AG04450 (cell line): Measurements from ENCODE around the gene MX2. TPM values are rescaled to one million over a fixed set of nuclear protein-coding genes. Genes with fewer than 3 reads are reported as not detected.

ENCODE experiments used
- CTCF ChIA-PET: fragments of 300-600, 350-600 bp; formaldehyde crosslinking; extraction: SDS; loops from one replicate; lab custom pipeline; 2022; ENCODE audit warnings: antibody characterized with exemption, inconsistent platforms; lab: Charles Lee
- POLR2A ChIA-PET: fragments of 350-600 bp; formaldehyde crosslinking; extraction: SDS; loops from one replicate; lab custom pipeline; 2021; ENCODE audit warnings: antibody characterized with exemption, inconsistent platforms; lab: Yijun Ruan, JAX
- DNase-seq: peaks from one replicate; pipeline ENCODE4 v3.0.0-alpha.2; 2011; ENCODE audit warnings: low read depth, low spot score
- H3K27ac ChIP-seq: one replicate; pipeline ENCODE4 v1.5.1; 2012; ENCODE audit warnings: low read depth, low read length, control low read depth
- H3K27me3 ChIP-seq: one replicate; pipeline ENCODE4 v1.6.0; 2012; ENCODE audit warnings: low read length; ENCODE audit not compliant: control insufficient read depth, insufficient read depth
- H3K4me3 ChIP-seq: 2 replicates; pipeline ENCODE4 v1.5.1; 2011; ENCODE audit warnings: mild to moderate bottlenecking, low read depth, low read length, control low read depth
- H3K9me3 ChIP-seq: 2 replicates; pipeline ENCODE4 v1.5.1; 2012; ENCODE audit warnings: low read length; ENCODE audit not compliant: control insufficient read depth, insufficient read depth
- CTCF ChIP-seq: IDR thresholded peaks from 2 replicates; pipeline ENCODE4 v1.5.1; 2011; ENCODE audit warnings: low read depth, low read length, control low read depth, inconsistent platforms
- polyA plus RNA-seq: library from polyadenylated mRNA; depleted of rRNA; stranded (reverse); fragments of >200 nt; gene quantifications from 2 replicates; pipeline ENCODE4 v1.2.3, GENCODE V29; 2011

MX2 gene
- polyA plus RNA-seq, 1 experiment = 0.82 TPM

GRCh38 chr21:41321908-41322495 lies 39.8 kb upstream of the MX2 start:
- CTCF ChIA-PET = no interaction called here
- Histone ChIP-seq H3K4me3 (no peak overlapping the region), H3K27ac (no peak overlapping the region), H3K27me3 (peaks cover 8% of the 10 kb centered on the region), H3K9me3 (no peaks in the 10 kb centered on the region)
- POLR2A ChIA-PET = no interaction called here
- no peak for TF ChIP-seq CTCF
- no peak for DNase-seq

- ChIA-PET POLR2A (no interaction called here), CTCF (interaction anchor here (1.2 kb wide), 1 partner anchor 39 kb away, joined by 4 read pairs; no protein-coding TSS in a partner anchor)
- Histone ChIP-seq H3K9me3 (no peaks in the 10 kb centered on the region), H3K4me3 (no peak overlapping the region), H3K27me3 (peaks cover 5% of the 10 kb centered on the region), H3K27ac (no peak overlapping the region)
- no peak for DNase-seq
- TF ChIP-seq CTCF = no peak
Observed at GRCh38 chr21:41322496-41323382, 39.1 kb upstream of the MX2 start.

GRCh38 chr21:41325138-41325912 lies 36.5 kb upstream of the MX2 start:
- Histone ChIP-seq H3K27me3 (peaks cover 3% of the 10 kb centered on the region), H3K27ac (no peak overlapping the region), H3K4me3 (no peak overlapping the region), H3K9me3 (no peaks in the 10 kb centered on the region)
- no peak for TF ChIP-seq CTCF
- ChIA-PET POLR2A (no interaction called here), CTCF (no interaction called here)
- no peak for DNase-seq

GRCh38 chr21:41326414-41327080 lies 35.3 kb upstream of the MX2 start:
- ChIA-PET POLR2A (no interaction called here), CTCF (no interaction called here)
- Histone ChIP-seq H3K4me3 (no peak overlapping the region), H3K9me3 (no peaks in the 10 kb centered on the region), H3K27ac (no peak overlapping the region), H3K27me3 (peaks cover 3% of the 10 kb centered on the region)
- DNase-seq = no peak
- TF ChIP-seq CTCF = no peak
